Stimulated activated CD4-positive, alpha-beta T cell treated with anti-CD3 and anti-CD28 coated beads, Interleukin-12 subunit alpha, Interleukin-12 subunit beta, amount 100 ng/mL, for 4 hours (primary cell): Measurements from ENCODE around the gene KCTD10.
"Not testable (repeated sequence)": the region's sequence is repeated elsewhere in the genome, so short reads cannot be mapped to it uniquely, and the experiment has no call there.

Experiments used
- DNase-seq: peaks from one replicate; pipeline ENCODE4 v3.0.0-alpha.2; 2020

KCTD10 gene

GRCh38 chr12:109493938-109494337, 16.8 kb upstream of the KCTD10 start:
- no peak for DNase-seq

- no peak for DNase-seq
These were observed 16.0 kb upstream of the KCTD10 start for GRCh38 chr12:109493090-109493489.

DNA sequence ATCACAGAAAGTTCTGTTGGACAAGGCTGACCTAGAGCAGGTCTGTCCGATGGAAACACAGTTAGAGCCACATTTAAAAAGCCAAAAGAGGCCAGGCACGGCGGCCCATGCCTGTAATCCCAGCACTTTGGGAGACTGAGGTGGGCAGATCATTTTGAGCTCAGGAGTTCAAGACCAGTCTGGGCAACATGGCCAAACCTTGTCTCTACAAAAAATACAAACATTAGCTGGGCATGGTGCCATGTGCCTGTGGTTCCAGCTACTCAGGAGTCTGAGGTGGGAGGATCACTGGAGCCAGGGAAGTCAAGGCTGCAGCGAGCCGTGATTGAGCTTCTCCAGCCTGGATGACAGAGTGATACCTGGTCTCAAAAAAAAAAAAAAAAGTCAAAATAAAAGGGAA, 15.3 kb upstream of the KCTD10 start:
- DNase-seq, result no peak

- DNase-seq, result no peak
These were observed 14.6 kb upstream of the KCTD10 start for GRCh38 chr12:109491671-109492070.

GRCh38 chr12:109489955-109490565, 13.0 kb upstream of the KCTD10 start:
- DNase-seq, result no peak

- no peak for DNase-seq
These were observed 12.2 kb upstream of the KCTD10 start for GRCh38 chr12:109489016-109489954.

GRCh38 chr12:109488051-109488665, 11.1 kb upstream of the KCTD10 start:
- no peak for DNase-seq

- DNase-seq, result no peak
These were observed 10.3 kb upstream of the KCTD10 start for GRCh38 chr12:109487181-109488050.

DNA sequence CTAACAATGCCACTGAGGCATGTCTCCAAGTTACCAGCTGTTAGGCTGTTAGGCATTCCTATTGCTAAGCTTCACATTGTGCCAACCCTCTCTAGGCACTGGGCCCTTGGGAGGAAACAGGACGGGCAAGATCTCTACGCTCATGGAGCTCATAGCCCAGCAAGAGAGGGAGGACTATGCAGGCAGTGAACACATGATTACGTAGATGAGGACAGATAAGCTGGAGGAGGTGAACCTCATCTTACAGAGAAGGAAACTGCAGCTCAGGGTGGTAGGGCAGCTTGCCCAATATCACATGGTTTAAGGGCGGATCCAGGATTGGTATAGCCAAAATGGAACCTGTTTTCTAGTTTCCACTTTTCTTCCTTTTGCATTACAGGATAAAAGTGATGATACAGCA, 8.1 kb upstream of the KCTD10 start:
- no peak for DNase-seq

- no peak for DNase-seq
These were observed 6.2 kb upstream of the KCTD10 start for GRCh38 chr12:109483346-109483745.

DNA sequence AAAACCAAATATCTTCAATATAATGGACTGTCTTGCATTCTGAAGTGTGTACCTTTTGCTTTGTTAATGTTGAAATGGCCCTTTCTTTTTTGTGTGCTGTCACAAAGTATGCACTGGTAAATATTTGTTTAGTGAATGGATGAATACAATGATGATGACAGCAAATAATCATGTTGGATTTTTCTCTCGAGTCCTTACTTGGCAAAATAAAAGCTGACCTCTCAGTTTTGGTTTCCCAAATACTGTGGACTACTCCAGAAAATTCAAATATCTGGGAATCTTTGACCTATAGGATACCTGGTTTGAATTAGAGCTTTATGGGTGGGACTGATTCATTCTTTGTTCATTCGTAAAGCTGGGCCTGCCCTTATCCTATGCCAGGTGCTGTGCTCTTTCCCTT, 5.8 kb upstream of the KCTD10 start:
- DNase-seq, result no peak

- no peak for DNase-seq
These were observed 5.4 kb upstream of the KCTD10 start for GRCh38 chr12:109482491-109482890.

DNA sequence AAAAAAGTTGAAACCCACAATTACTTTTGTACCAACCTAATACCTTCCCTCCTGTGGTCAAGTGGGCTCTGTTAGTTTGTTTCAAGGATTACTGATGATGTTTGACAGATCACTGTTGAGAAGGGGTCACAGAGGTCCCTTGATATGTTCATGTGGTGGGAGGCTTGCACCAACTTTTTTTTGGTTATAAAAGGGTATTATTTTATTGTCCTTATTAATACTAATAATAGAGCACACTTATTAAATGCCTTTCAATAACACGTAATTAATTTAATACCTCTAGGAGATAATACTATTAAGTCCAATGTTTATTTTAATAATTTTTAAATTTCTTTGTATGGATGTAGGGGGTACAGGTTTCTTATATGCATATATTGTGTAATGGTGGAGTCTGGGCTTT, 4.8 kb upstream of the KCTD10 start:
- no peak for DNase-seq

- no peak for DNase-seq
These were observed 3.3 kb upstream of the KCTD10 start for GRCh38 chr12:109480356-109480755.

DNA sequence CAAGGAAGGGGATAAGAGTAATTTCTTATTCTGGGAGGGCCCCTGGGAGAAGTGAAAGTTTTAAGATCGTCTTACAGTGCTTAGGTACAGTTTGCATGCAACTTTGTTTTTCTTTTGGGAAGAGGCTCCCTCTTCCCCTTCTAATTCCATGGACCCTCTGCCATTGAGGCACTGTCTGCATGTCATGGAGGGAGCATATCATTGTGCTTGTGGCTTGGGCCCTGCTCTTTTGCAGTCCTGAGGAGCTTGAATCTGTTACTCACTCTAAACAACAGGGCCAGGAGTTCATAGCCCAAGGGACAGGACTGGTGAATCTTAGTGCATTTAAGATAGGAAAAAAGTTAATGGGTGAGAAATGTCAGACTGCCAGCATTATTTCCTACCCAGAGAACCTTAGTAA, 2.7 kb upstream of the KCTD10 start:
- DNase-seq, result no peak

DNA sequence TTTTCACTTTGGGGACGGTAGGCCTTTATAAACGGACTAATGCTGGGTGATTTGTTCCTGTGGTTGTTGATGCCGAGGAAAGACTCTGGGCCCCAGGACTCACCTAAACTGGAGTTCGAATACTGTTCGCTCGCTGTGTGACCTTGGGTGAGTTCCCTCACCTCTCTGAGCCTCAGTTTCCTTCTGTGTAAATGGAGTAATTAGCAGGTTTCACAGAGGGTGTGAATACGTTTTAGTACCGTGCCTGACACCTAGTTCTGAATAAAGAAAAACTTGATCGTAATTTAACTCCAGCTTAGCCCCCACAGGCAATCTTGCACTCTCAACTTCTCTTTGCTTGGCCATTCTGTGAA, 839 bp upstream of the KCTD10 start:
- no peak for DNase-seq

DNA sequence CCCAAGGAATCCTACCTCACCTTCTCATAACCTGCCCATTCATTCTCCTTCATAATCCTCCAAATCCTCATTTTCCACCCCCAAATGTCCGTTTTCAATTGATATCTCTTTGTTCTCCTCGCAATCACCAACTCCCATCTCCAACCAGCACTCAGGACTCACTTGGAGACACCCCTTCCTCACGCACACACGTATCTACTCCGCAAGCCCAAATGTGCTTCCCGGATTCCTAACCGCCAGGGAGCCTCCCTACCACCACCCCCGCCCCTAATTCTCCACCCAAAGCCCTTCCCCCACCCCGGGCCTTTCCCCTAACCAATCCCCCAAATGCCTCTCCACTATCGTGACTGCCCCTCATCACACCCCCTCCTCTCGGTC, 304 bp downstream of the KCTD10 start:
- no peak for DNase-seq

GRCh38 chr12:109475993-109476806, 900 bp downstream of the KCTD10 start:
- DNase-seq, result no peak

DNA sequence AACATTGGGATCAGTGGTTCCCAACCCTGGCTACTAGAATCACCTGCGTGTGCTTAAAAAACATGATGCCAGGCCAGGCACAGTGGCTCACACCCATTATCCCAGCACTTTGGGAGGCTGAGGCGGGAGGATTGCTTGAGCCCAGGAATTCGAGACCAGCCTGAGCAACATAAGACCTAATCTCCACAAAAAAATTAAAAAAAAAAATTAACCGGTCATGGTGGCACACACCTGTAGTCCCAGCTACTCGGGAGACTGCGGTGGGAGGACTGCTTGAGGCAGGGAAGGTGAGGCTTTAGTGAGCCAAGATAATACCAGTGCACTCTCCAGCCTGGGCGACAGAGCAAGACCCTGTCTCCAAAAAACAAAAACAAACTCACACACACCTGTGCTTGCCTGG, 2.0 kb downstream of the KCTD10 start:
- no peak for DNase-seq

DNA sequence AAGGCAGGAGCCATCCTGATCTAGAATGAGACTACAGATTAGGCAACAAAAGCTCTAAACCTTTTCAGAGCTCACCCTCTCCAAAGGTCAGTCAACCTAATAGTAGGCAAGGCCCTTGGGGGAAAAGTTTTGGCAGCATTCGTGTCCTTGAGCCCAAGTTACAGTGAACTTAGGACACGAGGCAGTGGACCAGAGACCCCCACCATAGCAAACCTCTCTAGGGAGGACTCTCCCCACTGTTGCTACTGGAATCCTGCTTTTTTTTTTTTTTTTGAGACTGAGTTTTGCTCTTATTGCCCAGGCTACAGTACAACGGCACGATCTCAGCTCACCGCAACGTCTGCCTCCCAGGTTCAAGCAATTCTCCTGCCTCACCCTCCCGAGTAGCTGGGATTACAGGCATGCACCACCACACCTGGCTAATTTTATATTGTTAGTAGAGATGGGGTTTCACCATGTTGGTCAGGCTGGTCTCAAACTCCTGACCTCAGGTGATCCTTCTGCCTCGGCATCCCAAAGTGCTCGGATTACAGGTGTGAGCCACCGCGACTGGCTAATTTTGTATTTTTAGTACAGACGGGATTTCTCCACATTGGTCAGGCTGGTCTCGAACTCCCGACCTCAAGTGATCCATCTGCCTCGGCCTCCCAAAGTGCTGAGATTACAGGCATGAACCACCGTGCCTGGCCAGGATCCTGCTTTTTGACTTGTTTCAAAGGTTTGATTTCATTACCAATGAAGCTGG, 3.4 kb downstream of the KCTD10 start:
- DNase-seq, result not testable (repeated sequence)

DNA sequence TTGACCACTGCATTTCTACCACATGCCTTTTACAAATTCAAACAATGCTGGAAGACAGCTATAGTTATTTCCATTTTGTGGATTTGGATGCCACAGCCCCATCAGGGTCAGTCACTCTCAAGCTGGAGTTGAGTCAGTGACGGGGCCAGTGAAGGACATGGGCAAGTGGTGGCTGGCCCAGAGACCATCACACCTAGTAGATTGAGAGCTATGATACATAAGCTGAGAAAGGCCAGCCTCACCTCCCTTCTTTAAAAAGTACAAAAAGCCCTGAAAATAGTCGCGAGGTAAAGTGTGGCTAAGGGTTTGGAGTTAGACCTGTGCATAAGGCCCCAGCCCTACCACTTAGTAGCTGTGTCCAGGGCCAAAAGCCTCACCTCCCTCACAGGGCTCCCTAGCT, 4.1 kb downstream of the KCTD10 start:
- no peak for DNase-seq

GRCh38 chr12:109469517-109469916, 7.6 kb downstream of the KCTD10 start:
- DNase-seq, result no peak
